Fibroblast of skin of back (primary cell): Measurements from ENCODE around the gene TNFSF9.
"Not testable (repeated sequence)": the region's sequence is repeated elsewhere in the genome, so short reads cannot be mapped to it uniquely, and the experiment has no call there.

Experiments
- DNase-seq: peaks from one replicate; pipeline ENCODE4 v3.0.0-alpha.2; 2013

TNFSF9 gene

DNA sequence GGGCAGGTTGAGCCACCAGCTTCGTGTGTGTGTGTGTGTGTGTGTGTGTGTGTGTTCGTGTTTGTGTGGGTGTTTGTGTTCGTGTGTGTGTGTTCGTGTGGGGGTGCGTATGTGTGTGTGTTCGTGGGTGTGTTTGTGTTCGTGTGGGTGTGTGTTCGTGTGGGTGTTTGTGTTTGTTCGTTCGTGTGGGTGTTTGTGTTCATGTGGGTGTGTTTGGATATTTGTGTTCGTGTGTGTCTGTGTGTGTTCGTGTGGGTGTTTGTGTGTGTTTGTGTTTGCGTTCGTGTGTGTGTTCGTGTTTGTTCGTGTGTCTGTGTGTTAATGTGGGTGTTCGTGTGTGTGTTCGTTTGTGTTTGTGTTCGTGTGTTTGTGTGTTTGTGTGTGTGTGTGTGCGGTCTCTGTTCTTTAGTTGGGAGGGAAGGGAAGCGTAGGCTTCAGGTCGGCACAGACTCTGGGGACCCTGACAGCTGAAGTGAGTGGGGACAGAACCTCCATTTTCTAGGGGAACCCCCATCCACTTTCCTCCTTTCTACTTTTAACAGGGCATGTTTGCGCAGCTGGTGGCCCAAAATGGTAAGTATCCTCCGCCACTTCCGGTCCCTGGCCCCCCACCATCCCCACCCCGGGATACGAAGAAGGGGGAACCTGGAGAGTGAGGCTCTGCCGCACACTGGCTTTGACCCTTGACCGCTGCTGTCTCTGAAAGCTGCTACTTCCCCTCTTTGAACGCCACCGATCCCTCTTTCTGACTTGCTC, 1.6 kb downstream of the TNFSF9 start:
- no peak for DNase-seq

DNA sequence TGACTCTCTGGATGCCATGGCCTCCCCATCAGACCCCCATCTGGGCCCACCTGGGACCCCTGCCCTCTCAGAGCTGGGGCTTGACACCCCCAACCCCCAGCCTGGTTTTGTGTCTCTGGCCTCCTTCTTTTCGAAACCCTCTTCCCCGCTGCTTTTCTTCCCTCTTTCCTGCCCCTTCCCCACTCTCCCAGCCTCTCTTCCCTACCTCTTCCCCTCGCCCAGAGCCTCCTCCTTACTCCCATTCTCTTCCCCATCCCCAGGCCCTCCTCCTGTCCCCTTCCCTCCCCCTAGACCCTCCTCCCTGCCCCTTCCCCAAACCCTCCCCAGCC, 2.1 kb downstream of the TNFSF9 start:
- DNase-seq, result no peak

DNA sequence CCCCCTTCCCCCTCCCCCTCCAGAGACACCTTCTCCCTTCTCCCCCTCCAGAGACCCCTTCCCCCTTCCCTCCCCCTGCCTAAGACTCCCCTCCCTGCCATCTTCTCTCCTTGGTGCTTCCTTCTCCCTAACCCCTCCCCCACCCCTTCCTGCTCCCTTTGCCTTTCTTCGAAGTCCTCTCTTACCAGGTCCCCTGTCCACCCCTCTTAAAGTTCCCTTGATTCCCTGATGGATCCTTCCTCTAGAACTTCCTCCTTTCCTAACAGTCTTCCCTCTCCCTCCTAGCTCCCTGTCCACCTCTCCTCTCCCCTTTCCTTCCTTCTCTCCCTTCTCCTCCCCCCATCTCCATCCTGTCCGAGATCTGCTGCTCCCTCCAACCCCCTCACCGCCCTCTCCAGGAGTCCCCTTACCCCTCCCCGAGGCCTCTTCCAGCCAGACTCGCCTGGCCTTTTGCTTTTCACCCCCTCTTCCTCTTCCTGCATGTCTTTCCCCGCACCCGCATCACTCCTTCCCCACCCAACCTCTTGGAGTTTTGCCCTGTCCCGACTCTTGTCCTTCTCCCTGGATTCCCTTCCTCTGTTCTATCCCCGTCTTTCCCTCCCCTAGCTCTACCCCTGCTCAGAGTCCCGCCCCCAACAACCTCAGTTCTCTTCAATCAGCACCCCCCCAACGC, 3.1 kb downstream of the TNFSF9 start:
- no peak for DNase-seq

DNA sequence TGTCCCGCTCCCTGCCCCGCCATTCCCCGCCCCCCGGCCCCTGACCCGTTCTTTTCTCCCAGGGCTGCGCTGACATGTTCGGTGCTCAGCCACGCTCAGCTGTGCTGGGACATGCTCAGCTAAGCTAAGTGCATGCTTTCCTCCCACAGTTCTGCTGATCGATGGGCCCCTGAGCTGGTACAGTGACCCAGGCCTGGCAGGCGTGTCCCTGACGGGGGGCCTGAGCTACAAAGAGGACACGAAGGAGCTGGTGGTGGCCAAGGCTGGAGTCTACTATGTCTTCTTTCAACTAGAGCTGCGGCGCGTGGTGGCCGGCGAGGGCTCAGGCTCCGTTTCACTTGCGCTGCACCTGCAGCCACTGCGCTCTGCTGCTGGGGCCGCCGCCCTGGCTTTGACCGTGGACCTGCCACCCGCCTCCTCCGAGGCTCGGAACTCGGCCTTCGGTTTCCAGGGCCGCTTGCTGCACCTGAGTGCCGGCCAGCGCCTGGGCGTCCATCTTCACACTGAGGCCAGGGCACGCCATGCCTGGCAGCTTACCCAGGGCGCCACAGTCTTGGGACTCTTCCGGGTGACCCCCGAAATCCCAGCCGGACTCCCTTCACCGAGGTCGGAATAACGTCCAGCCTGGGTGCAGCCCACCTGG, 3.7 kb downstream of the TNFSF9 start:
- no peak for DNase-seq

DNA sequence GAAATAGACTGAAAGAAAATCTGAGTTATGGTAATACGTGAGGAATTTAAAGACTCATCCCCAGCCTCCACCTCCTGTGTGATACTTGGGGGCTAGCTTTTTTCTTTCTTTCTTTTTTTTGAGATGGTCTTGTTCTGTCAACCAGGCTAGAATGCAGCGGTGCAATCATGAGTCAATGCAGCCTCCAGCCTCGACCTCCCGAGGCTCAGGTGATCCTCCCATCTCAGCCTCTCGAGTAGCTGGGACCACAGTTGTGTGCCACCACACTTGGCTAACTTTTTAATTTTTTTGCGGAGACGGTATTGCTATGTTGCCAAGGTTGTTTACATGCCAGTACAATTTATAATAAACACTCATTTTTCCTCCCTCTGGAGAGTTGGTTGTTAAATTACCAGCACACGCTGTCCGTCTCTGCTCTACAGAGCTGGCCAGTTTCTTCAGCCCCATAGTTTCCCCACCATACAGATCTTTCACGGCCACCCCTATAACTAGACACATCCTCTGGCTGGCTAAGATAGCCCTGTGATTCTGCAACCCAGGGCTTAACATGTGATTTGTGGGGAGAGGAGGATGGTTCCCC, 4.8 kb downstream of the TNFSF9 start:
- no peak for DNase-seq

DNA sequence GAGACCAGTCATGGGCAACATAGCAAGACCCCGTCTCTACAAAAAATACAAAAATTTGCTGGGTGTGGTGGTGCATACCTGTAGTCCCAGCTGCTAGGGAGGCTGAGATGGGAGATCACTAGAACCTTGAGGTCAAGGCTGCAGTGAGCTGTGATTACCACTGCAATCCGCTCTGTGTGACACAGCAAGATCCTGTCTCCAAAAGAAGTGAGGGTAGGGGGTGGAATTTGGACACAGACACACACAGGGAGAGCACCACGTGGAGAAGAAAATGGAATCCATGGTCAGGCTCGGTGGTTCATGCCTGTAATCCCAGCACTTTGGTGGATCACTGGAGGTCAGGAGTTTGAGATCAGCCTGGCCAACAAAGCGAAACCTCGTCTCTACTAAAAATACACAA, 8.7 kb downstream of the TNFSF9 start:
- DNase-seq, result no peak

DNA sequence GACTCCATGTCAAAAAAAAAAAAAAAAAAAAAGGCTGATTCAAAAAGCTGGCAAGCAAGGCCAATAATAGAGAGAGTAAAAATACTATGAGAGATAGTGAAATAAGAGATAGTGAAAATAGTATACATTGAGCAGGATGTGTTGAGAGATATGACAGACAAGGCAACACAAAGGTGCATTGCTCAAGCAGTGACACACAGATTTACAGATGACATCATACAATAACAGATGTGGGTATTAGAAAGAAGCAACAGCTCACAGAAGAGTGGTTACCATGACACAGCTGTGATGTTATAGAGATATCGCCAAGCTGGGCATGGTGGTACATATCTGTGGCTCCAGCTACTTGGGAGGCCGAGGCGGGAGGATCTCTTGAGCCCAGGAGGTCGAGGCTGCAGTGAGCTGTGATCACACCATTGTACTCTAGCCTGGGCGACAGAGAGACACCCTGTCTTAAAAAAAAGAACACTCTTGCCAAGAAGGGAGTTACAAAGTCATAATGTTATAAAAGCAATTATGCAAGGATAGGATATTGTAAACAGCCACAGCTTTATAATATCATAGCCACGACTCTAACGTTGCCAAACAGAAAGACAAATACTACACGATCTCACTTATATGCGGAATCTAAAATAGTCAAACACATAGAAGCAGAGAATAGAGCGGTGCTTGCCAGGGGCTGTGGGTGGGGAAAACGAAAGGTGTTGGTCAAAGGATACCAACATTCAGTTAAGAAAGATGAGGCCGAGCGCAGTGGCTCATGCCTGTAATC, 10.3 kb downstream of the TNFSF9 start:
- no peak for DNase-seq

DNA sequence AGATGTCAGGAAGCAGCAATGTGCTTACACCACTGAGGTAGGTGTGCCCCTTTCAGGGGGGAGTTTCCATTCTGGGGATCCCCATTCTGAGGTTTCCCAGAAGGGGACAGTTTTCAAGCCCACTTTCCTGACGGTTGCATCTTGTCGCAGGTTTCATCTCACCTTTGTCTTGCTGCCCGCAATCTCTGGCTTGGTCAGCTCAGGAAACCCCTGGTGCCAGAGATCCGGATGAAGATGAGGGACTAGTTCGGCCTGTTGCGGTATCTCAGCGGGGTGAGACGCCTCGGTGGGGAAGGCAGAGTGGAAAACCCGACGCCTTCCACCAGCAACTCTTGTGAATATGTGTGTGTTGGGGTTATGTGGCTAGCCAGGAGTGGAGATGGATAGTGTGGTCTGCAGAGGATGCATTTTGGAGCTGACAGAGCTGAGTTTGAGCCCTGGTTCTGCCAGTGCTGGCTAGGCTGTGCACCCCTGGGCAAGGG, 13.1 kb downstream of the TNFSF9 start:
- no peak for DNase-seq

DNA sequence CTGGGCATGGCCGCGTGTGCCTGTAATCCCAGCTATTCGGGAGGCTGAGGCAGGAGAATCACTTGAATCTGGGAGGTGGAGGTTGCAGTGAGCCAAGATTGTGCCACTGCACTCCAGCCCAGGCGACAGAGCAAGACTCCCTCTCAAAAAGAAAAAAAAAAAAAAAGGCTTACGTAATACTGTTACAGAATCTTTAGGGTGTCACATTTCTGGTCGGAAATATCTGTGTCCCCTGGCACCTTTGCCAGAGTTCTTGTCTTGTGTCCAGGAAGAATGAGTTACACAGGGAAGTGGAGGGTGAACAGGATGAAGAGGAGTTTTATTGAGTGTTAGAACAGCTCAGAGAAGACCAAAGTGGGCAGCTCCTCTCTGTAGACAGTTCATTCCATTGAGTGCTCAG, 19.9 kb downstream of the TNFSF9 start:
- not testable (repeated sequence) for DNase-seq

DNA sequence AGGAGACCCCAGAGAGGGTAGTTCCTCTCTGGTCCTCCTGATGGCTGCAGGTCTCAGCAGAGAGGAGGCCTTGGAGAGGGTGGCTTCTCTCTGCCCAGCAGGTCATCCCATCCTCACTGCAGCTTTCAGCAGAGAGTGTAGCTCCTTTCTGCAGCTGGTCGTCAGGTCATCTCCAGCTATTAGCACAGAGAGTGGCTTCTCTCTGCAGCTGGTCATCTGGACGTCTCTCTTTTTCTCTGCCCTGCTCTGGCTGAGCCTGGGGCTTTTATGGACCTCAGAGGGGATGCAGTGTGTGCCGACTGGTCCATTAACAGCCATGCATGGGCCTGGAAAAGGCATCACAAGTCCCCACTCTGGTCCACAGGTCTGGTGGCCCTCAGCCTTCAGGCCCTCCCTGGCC, 20.3 kb downstream of the TNFSF9 start:
- no peak for DNase-seq

DNA sequence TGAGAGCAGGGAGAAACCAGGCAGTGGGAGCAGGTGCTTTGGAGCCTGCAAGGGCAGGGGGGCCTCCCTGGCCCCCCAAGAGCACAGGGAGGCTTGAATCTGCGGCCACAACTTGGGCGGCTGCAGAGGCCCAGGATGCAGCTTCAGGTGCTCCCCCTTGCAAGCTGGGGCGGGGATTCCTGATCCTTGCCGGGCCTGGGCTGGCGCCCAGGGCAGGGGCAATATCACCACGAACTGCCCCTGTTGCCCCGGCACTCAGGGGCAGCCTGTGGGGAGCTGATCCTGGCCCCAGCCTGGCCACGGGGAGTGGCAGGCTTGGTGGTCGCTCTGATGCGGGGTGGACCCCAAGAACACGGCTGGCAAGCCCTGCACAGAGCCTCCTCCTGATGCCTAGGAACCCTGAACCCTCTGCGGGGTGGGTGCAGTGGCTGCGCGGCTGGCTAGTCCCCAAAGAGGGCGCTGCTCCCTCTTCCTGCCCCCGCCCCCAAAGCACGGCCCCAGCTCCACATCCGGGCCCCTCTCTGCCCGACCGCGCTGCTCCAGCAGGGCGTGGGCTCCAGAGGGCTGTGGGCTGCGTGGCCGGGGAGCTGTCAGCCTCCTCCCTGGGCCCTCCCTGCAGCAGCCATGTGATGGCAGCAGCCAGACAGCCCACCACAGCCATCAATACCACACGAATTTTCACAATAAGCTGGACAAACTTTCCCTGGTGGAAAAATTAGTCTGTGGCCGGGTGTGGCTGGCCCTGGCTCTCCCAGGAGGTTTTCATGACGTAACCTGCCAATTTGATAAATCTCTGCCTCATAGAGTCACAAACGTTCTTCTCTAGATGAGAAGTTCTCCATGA, 21.0 kb downstream of the TNFSF9 start:
- peak; percentile 20 for DNase-seq

DNA sequence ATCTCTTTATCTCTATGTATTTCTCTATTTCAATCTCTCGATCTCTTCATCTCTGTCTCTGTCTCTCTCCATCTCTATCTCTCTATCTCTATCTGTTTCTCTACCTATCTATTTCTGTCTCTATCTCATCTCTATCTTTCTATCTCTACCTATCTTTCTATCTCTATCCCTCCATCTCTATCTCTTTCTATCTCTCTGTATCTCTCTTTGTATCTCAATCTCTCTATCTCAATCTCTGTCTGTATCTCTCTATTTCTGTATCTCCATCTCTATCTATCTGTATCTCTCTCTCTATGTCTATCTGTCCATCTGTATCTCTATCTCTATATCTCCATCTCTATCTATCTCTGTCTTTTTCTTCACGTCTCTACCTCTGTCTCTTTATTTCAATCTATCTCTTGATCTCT, 25.2 kb downstream of the TNFSF9 start:
- DNase-seq, result no peak

DNA sequence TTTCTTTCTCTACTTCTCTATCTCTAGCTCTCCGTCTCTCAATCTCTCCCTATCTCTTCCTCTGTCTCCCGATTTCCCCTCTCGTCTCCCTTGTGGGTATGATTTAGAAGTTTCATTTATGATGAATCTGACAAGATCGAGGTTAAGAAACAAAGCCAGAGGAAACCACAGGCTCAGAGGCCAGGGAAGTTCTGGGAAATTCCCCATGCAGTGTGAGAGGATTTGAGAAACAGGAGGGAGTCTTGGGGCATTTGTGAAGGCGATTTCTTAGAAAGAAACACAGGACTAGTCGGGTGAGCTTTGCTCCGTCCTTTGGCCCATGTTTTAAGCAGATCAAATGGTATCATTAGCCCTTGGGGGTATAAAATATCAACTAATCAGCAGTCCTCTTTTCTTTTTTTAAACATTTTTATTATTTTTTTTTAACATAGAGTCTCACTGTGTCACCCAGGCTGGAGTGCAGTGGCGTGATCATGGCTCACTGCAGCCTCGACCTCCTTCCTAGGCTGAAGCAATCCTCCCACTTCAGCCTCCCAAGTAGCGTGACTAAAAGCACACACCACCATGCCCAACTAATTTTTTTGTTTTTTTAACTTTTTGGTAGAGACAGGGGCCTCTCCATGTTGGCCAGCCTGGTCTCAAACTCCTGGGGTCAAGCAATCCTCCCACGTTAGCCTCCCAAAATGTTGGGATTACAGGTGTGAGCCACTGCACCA, 25.8 kb downstream of the TNFSF9 start:
- DNase-seq, result no peak

DNA sequence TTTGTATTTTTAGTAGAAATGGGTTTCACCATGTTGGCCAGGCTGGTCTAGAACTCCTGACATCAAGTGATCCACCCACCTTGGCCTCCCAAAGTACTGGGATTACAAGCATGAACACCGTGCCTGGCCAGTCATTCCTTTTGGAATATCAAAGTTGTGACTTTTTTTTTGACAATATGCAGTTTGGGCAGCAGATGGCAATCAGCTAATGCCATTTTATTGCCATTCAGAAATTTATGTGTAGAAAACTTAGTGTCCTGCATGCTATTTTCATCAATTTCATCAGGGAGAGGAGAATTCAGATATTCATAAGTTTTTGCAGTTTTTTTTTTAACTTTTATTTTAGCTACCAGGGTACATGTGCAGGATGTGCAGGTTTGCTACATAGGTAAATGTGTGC, 31.6 kb downstream of the TNFSF9 start:
- DNase-seq, result not testable (repeated sequence)

DNA sequence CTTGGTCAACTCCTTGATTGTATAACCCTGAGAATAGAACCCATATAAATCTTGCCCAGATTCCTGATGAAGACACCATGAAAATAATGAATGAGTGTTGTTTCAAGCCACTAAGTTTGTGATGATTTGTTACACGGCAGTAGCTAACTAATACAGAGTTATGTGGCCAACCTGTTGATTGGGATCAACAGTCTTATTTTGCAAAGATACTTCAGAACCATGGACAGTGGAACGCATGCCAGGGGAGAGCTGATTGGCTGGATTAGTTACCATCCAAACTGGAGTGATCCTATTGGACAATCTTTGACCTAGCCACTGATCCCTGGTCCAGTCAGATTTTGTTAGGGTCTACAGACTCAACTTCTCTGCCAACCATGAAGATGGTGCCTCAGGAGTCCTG, 33.6 kb downstream of the TNFSF9 start:
- DNase-seq, result peak; percentile 16

DNA sequence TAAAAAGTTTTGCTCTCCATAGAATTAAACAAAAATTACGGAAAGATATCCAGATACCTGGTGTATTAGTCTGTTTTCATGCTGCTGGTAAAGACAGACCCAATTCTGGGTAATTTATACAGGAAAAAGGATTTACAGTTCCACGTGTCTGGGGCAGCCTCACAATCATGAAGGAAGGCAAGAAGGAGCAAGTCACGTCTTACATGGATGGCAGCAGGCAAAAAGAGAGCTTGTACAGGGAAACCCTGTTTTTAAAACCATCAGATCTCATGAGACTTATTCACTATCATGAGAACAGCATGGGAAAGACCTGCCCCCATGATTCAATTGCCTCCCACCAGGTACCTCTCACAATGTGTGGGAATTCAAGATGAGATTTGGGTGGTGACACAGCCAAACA, 35.9 kb downstream of the TNFSF9 start:
- not testable (repeated sequence) for DNase-seq

DNA sequence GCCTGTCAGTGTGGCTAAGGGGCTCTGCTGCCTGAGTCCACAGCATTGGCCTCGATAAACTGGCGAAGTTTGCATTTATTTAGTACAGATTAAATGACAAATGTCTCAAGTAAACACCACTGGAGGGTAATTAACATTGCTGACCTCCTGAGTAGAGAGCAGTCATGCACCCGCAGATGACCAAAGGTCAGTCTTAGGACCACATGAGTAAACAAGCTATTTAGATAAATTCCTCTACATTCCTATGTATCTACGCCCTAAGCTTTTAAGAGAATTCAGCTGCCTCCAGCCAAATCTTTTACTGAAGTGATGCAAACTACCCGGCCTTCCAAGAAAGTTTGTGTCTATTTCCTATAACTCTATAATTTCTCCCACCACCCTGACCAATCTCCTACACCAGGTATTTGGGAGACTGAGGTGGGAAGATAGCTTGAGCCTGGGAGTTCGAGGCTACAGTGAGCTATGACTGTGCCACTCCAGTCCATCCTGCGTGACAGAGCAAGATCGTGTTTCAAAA, 37.2 kb downstream of the TNFSF9 start:
- no peak for DNase-seq

DNA sequence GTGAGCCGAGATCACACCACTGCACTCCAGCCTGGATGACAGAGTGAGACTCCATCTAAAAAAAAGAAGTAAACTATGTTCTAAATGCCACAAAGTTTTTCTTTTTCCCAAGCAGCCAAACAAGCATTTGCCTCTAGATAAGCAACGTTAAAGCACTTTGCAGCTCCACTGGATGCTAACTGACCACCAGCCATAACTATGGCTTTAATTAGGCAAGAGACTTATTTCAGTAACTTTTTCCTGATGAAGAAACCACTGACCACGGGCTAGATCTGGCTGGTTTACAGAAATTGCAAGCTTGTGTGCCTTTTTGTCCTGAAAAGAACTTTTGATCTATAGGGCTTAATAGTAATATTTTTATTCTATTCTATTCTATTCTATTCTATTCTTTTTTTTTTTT, 38.0 kb downstream of the TNFSF9 start:
- DNase-seq, result no peak

DNA sequence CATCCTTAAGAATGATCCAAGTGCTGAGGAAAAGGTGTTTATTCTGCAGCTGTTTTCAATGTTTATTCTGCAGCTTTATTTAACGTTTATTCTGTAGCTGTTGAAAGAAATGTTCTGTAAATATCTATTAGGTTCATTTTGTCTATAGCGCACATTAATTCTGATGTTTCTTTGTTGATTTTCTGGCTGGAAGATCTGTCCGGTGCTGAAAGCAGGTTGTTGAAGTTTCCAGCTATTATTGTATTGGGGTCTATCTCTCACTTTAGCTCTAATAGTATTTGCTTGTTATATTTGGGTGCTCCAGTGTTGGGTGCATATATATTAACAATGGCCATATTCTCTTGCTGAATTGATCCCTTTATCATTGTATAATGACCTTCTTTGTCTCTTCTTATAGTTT, 39.9 kb downstream of the TNFSF9 start:
- no peak for DNase-seq

DNA sequence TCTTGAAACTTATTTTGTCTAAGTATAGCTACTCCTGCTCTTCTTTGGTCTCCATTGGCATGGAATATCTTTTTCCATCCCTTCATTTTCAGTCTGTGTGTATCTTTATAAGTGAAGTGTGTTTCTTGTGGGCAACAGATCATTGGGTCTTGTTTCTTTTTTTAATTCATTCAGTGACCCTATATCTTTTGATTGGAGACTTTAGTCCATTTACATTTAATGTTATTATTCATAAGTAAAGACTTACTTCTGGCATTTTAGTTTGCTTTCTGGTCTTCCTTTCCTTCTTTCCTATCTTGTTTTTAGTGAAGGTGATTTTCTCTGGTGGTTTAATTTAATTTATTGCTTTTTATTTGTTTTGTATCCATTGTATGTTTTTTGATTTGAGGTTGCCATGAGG, 40.3 kb downstream of the TNFSF9 start:
- no peak for DNase-seq

DNA sequence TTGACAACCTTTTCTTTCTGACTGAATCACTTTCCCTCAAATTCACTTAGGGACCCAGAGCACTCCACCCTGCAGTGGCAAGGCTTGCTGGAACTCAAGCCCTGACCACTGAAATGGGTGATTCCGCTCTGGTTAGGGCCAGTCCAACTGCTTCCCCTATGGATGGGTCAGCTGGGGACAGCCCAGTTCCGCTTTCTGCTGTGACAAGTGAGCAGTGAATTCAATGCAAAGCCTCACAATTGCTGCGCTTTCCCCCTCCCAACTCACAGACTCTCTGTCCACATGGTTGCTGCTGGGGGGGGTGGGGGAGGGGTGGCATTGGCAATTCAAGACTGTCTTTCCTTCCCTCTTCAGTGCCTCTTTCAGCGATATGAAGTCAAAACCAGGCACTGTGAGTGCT, 41.4 kb downstream of the TNFSF9 start:
- DNase-seq, result no peak
